ENCODE results near the gene THRSP.

DNA sequence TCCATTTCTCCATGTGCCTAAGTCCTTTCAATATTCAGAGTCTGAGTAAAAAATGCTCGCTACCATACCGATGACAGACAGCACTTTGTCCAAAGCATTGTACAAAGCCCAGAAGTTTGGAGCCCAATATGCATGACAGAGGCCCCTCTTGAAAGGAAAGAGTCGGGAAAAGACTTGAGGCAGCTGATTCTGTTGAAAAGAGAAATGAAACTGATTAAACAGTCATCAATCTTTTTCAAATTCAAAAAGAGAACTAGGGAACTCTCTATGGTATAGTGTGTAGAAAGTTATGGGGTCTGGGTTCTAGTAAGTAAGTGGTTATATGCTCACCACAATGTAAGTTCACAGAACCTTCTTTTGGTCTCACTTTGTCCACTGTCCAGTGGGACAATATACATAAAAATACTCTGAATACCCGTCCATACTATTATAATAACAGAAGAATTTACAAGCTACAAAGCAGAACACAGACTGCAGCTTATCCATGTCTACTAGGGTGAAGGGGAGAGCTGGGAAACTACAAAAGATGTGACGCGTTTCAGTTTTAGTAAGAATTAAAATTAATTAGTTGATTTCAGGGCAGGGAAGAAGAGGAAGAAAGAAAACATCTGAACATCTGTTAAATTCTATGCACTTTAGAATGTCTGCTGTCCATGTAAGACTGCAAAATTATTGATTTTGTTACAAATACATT, 49.1 kb downstream of the THRSP start:
- TF ChIP-seq, protein P1, sequence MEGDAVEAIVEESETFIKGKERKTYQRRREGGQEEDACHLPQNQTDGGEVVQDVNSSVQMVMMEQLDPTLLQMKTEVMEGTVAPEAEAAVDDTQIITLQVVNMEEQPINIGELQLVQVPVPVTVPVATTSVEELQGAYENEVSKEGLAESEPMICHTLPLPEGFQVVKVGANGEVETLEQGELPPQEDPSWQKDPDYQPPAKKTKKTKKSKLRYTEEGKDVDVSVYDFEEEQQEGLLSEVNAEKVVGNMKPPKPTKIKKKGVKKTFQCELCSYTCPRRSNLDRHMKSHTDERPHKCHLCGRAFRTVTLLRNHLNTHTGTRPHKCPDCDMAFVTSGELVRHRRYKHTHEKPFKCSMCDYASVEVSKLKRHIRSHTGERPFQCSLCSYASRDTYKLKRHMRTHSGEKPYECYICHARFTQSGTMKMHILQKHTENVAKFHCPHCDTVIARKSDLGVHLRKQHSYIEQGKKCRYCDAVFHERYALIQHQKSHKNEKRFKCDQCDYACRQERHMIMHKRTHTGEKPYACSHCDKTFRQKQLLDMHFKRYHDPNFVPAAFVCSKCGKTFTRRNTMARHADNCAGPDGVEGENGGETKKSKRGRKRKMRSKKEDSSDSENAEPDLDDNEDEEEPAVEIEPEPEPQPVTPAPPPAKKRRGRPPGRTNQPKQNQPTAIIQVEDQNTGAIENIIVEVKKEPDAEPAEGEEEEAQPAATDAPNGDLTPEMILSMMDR (IDR thresholded peaks at IDR 0.05), result no peak
- no peak for TF ChIP-seq POLR2A (IDR thresholded peaks at IDR 0.05)
